Ectodermal cell (in vitro differentiated cells): ENCODE data around the gene TLR10.
"Not testable (repeated sequence)": the region's sequence is repeated elsewhere in the genome, so short reads cannot be mapped to it uniquely, and the experiment has no call there.

Experiments used
- H3K27ac ChIP-seq: 2 replicates; pipeline ENCODE4 v1.7.0; 2013; ENCODE audit warnings: mild to moderate bottlenecking, low read depth, low read length; ENCODE audit not compliant: insufficient read depth, poor library complexity, severe bottlenecking
- H3K27me3 ChIP-seq: 2 replicates; pipeline ENCODE4 v1.7.0; 2013; ENCODE audit warnings: mild to moderate bottlenecking, low read length; ENCODE audit not compliant: insufficient read depth, control insufficient read depth, poor library complexity, severe bottlenecking
- H3K36me3 ChIP-seq: one replicate; pipeline ENCODE4 v1.7.0; 2013; ENCODE audit warnings: low read length; ENCODE audit not compliant: control insufficient read depth, insufficient read depth
- H3K4me1 ChIP-seq: one replicate; pipeline ENCODE4 v1.7.0; 2013; ENCODE audit warnings: low read length; ENCODE audit not compliant: control insufficient read depth, insufficient read depth
- H3K4me3 ChIP-seq: 2 replicates; pipeline ENCODE4 v1.7.0; 2013; ENCODE audit warnings: low read depth, low read length, control low read depth; ENCODE audit not compliant: insufficient read depth
- H3K9me3 ChIP-seq: 2 replicates; pipeline ENCODE4 v1.7.0; 2013; ENCODE audit warnings: mild to moderate bottlenecking, low read length, moderate library complexity; ENCODE audit not compliant: control insufficient read depth
- WGBS, 2 experiments: methylation state at CpG; one replicate each; pipeline ENCODE4 v1.1.7; 2013; ENCODE audit warnings: missing lambda C conversion rate in 2 of 2; 5-methylcytosine and 5-hydroxymethylcytosine counted together

TLR10 gene

DNA sequence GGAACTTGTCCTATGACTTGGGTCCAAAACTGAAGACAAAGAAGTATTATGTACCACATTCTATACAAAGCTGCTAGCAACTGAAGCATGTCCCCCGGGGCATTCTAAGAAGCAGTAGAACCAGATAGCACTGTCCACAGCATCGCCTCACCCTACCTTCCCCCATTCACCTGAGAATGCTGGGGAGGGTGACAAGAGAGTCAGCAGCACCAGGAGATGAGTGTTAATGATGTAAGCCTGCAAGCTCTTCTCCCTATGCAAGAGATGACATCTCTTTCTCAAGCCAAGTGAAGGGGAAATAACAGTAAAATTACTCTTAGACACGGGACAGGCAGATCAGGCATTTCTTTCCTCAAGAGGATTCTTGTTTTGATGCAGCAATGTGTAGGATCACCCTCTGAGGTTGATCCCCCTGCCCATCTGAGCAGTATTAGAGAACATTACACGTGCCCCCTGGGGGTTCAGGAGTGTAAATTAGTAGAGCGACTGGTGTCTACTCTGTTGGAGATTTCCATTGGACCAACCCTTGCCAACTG lies 35.7 kb upstream of the TLR10 start:
- no peak overlapping the region for H3K4me3 ChIP-seq
- H3K4me1 ChIP-seq: no peaks in the 10 kb centered on the region
- H3K27ac ChIP-seq: no peak overlapping the region
- WGBS, 2 experiments: 88 to 95% methylated on average over 5 of the region's 5 CpGs
- H3K36me3 ChIP-seq: no peaks in the 10 kb centered on the region
- no peaks in the 10 kb centered on the region for H3K27me3 ChIP-seq
- H3K9me3 ChIP-seq: no peaks in the 10 kb centered on the region

GRCh38 chr4:38815885-38816782 lies 33.3 kb upstream of the TLR10 start:
- 79 to 89% methylated on average over 3 of the region's 3 CpGs for WGBS, 2 experiments
- no peaks in the 10 kb centered on the region for H3K4me1 ChIP-seq
- H3K27ac ChIP-seq: no peak overlapping the region
- no peaks in the 10 kb centered on the region for H3K27me3 ChIP-seq
- H3K9me3 ChIP-seq: no peaks in the 10 kb centered on the region
- no peaks in the 10 kb centered on the region for H3K36me3 ChIP-seq
- no peak overlapping the region for H3K4me3 ChIP-seq

DNA sequence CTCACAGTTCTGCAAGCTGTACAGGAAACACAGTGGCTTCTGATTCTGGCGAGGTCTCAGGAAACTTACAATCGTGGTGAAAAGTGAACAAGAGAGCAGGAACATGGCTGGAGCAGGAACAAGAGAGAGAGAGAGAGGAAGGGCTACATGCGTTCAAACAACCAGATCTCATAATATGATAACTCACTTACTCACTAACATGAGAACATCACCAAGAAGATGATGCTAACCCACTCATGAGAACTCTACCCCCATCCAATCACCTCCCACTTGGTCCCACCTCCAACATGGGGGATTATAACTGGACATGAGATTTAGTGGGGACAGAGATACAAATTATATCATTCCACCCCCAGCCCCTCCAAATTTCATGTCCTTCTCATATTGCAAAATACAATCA lies 31.6 kb upstream of the TLR10 start:
- Histone ChIP-seq H3K9me3 (no peaks in the 10 kb centered on the region), H3K27ac (no peak overlapping the region), H3K4me3 (no peak overlapping the region), H3K27me3 (no peaks in the 10 kb centered on the region), H3K4me1 (no peaks in the 10 kb centered on the region), H3K36me3 (no peaks in the 10 kb centered on the region)
- WGBS, 2 experiments: 95% methylated on average over 2 to 3 of the region's 3 CpGs

DNA sequence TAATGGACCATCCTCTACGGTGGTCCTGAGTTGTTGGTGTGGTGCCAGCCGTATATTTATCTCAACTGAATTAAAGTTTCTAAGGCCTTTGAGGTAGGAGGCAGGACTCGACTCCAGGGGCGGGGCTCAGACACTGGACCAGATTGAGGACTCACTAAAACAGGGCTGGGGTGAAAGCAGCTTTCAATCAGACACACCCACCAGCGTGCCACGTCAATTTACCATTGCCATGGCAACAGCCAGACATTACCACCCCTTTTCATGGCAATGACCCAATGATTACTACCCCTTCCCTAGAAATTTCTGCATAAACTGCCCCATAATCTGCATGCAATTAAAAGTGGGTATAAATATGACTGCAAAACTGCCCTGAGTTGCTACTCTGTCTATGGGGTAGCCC lies 28.5 kb upstream of the TLR10 start:
- Histone ChIP-seq H3K36me3 (no peaks in the 10 kb centered on the region), H3K27ac (no peak overlapping the region), H3K27me3 (no peaks in the 10 kb centered on the region), H3K4me3 (no peak overlapping the region), H3K9me3 (no peaks in the 10 kb centered on the region), H3K4me1 (no peaks in the 10 kb centered on the region)
- WGBS, 2 experiments: 91 to 95% methylated on average over 6 of the region's 6 CpGs

GRCh38 chr4:38807462-38807861 lies 24.7 kb upstream of the TLR10 start:
- H3K9me3 ChIP-seq, H3K4me1 ChIP-seq, H3K27me3 ChIP-seq, H3K36me3 ChIP-seq, H3K4me3 ChIP-seq, H3K27ac ChIP-seq: not testable (repeated sequence)
- 96 to 97% methylated on average over 29 of the region's 29 CpGs for WGBS, 2 experiments

- H3K4me3 ChIP-seq, H3K4me1 ChIP-seq, H3K27me3 ChIP-seq, H3K9me3 ChIP-seq, H3K27ac ChIP-seq, H3K36me3 ChIP-seq: not testable (repeated sequence)
- 96 to 97% methylated on average over 9 of the region's 9 CpGs for WGBS, 2 experiments
Measured at GRCh38 chr4:38806251-38806650, 23.5 kb upstream of the TLR10 start.

GRCh38 chr4:38805530-38806145 lies 22.8 kb upstream of the TLR10 start:
- Histone ChIP-seq H3K36me3 (no peaks in the 10 kb centered on the region), H3K27ac (no peak overlapping the region), H3K4me1 (no peaks in the 10 kb centered on the region), H3K9me3 (no peaks in the 10 kb centered on the region), H3K27me3 (no peaks in the 10 kb centered on the region), H3K4me3 (no peak overlapping the region)
- 92 to 94% methylated on average over 5 of the region's 5 CpGs for WGBS, 2 experiments

GRCh38 chr4:38804654-38805295 lies 22.0 kb upstream of the TLR10 start, which contains the start of gene TLR1:
TSS of gene TLR1 (minus strand) at chr4:38804791. CDS start at chr4:38798831, 5,960 bp downstream.
- WGBS, 2 experiments: 81 to 96% methylated on average over 3 to 6 of the region's 7 CpGs
- H3K4me1 ChIP-seq: no peaks in the 10 kb centered on the region
- no peak within 1 kb of the TSS for H3K27ac ChIP-seq
- no peaks in the 10 kb centered on the region for H3K27me3 ChIP-seq
- no peak within 1 kb of the TSS for H3K4me3 ChIP-seq
- no peaks in the 10 kb centered on the region for H3K9me3 ChIP-seq
- H3K36me3 ChIP-seq: no peaks in the 10 kb centered on the region

- no peaks in the 10 kb centered on the region for H3K9me3 ChIP-seq
- no peaks in the 10 kb centered on the region for H3K36me3 ChIP-seq
- WGBS, 2 experiments: 93 to 97% methylated on average over 6 of the region's 6 CpGs
- H3K4me3 ChIP-seq: no peak overlapping the region
- no peaks in the 10 kb centered on the region for H3K4me1 ChIP-seq
- no peak overlapping the region for H3K27ac ChIP-seq
- H3K27me3 ChIP-seq: no peaks in the 10 kb centered on the region
Measured at GRCh38 chr4:38803833-38804653, 21.3 kb upstream of the TLR10 start.
